GM12872 (cell line): ENCODE results near the gene SLC6A13.

Source experiments
- CTCF ChIP-seq: IDR thresholded peaks from 3 replicates; pipeline ENCODE4 v1.5.1; 2011; ENCODE audit warnings: low read depth, mild to moderate bottlenecking, low read length, moderate library complexity; ENCODE audit not compliant: insufficient read depth

SLC6A13 gene

GRCh38 chr12:247271-247670 is 15.4 kb downstream of the SLC6A13 start:
- TF ChIP-seq CTCF, result no peak

- TF ChIP-seq CTCF, result no peak
Measured at GRCh38 chr12:243381-243780, 19.3 kb downstream of the SLC6A13 start.

- no peak for TF ChIP-seq CTCF
Measured at GRCh38 chr12:242496-242895, 20.1 kb downstream of the SLC6A13 start.

GRCh38 chr12:241266-241665 is 21.4 kb downstream of the SLC6A13 start:
- no peak for TF ChIP-seq CTCF

GRCh38 chr12:240566-240965 is 22.1 kb downstream of the SLC6A13 start:
- TF ChIP-seq CTCF, result no peak

- no peak for TF ChIP-seq CTCF
Measured at GRCh38 chr12:238736-239398, 23.8 kb downstream of the SLC6A13 start.

GRCh38 chr12:238116-238515 is 24.5 kb downstream of the SLC6A13 start:
- no peak for TF ChIP-seq CTCF
